ENCODE results near the gene ZNF407. TPM values are rescaled to one million over a fixed set of nuclear protein-coding genes. Genes with fewer than 3 reads are reported as not detected.
"Not testable (repeated sequence)": the region's sequence is repeated elsewhere in the genome, so short reads cannot be mapped to it uniquely, and the experiment has no call there.

Gene ZNF407
- total and polyA plus RNA-seq, 11 donors = 3.8 to 14.7 (median 11.5) TPM

DNA sequence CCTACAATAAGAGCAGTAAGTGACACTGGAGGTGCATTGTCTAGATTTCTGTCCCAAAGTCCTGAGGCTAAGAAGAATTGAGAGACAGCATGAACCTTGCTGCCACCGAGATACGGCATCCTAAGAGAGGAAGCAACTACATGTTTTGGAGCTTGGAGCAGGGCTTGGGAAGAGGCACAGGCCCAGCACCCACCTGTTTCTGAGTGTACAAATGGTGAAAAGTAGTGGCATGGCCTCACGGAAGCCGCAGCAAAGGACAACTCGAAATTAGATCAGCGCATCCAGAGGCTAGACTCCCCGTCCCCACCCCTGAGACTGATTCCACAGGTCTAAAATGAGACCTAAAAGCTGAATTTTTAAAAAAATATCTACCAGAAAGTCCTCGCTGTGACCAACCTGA is 483.8 kb downstream of the ZNF407 start:
- WGBS, 4 donors = 90 to 94% (median 92%) methylated on average over 8 of the region's 8 CpGs
- TF ChIP-seq, protein P1, sequence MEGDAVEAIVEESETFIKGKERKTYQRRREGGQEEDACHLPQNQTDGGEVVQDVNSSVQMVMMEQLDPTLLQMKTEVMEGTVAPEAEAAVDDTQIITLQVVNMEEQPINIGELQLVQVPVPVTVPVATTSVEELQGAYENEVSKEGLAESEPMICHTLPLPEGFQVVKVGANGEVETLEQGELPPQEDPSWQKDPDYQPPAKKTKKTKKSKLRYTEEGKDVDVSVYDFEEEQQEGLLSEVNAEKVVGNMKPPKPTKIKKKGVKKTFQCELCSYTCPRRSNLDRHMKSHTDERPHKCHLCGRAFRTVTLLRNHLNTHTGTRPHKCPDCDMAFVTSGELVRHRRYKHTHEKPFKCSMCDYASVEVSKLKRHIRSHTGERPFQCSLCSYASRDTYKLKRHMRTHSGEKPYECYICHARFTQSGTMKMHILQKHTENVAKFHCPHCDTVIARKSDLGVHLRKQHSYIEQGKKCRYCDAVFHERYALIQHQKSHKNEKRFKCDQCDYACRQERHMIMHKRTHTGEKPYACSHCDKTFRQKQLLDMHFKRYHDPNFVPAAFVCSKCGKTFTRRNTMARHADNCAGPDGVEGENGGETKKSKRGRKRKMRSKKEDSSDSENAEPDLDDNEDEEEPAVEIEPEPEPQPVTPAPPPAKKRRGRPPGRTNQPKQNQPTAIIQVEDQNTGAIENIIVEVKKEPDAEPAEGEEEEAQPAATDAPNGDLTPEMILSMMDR (IDR thresholded peaks at IDR 0.05) = no peak
- TF ChIP-seq POLR2A (IDR thresholded peaks at IDR 0.05) = no peak
- Histone ChIP-seq H3K4me1 (no peaks in the 10 kb centered on the region), H3K36me3 (no peaks in the 10 kb centered on the region), H3K9me3 (peaks cover 0 to 27% (median 8%) of the 10 kb centered on the region in 12 donors), H3K27me3 (no peaks in the 10 kb centered on the region), H3K4me3 (no peak overlapping the region), H3K27ac (no peak overlapping the region)
- intact Hi-C loops (cut with DNase I) = no loop called here
- DNase-seq (no peak), ATAC-seq (no peak)

GRCh38 chr18:75083131-75083530 is 485.5 kb downstream of the ZNF407 start:
- TF ChIP-seq, protein P1 (IDR thresholded peaks at IDR 0.05) = no peak
- TF ChIP-seq POLR2A (IDR thresholded peaks at IDR 0.05) = no peak

GRCh38 chr18:75083761-75084160 is 486.1 kb downstream of the ZNF407 start:
- no peaks in the 10 kb centered on the region for H3K36me3 ChIP-seq
- DNase-seq (no peak), ATAC-seq (no peak)
- H3K4me3 ChIP-seq = no peak overlapping the region
- no peak for TF ChIP-seq POLR2A (IDR thresholded peaks at IDR 0.05)
- TF ChIP-seq, protein P1 (IDR thresholded peaks at IDR 0.05) = no peak
- H3K27me3 ChIP-seq = no peaks in the 10 kb centered on the region
- intact Hi-C loops (cut with DNase I) = no loop called here
- no peaks in the 10 kb centered on the region for H3K4me1 ChIP-seq
- WGBS, 4 donors = 79 to 88% (median 86%) methylated on average over 9 of the region's 9 CpGs
- peaks cover 0 to 8% (median 0%) of the 10 kb centered on the region in 12 donors for H3K9me3 ChIP-seq
- no peak overlapping the region for H3K27ac ChIP-seq

More at GRCh38 chr18:75083131-75083530, 485.5 kb downstream of the ZNF407 start:
- no peak overlapping the region for H3K27ac ChIP-seq
- H3K27me3 ChIP-seq = no peaks in the 10 kb centered on the region
- H3K36me3 ChIP-seq = no peaks in the 10 kb centered on the region
- WGBS, 4 donors = 97 to 99% (median 97%) methylated on average over 5 of the region's 5 CpGs
- H3K9me3 ChIP-seq = peaks cover 0 to 13% (median 3%) of the 10 kb centered on the region in 12 donors
- no peak overlapping the region for H3K4me3 ChIP-seq
- intact Hi-C loops (cut with DNase I) = no loop called here
- ATAC-seq = no peak
- no peaks in the 10 kb centered on the region for H3K4me1 ChIP-seq
- DNase-seq = no peak

DNA sequence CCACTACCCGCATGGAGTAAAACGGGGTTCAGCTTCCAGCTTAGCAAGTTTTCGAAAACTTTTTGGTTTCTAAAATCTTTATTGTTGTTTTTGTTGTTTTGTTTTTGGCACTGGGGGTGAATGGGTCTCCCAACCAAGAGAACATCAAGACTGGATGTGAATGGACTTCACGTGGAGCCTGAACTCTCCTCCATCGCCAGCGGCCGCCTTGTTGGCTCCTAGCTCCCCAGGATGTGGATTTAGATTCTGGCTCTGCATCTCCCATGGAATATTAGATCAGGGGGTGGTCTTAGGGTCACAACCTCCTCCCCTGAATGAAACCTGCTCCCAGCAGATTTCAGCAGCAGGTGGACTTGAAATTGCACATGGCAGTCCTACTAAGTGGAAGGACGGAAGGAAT is 488.0 kb downstream of the ZNF407 start:
- H3K27ac ChIP-seq; DNase-seq; H3K4me1 ChIP-seq; H3K27me3 ChIP-seq; H3K9me3 ChIP-seq; H3K36me3 ChIP-seq; ATAC-seq; intact Hi-C loops (cut with DNase I); H3K4me3 ChIP-seq: not testable (repeated sequence)
- WGBS, 4 donors = 91 to 95% (median 93%) methylated on average over 8 of the region's 8 CpGs

DNA sequence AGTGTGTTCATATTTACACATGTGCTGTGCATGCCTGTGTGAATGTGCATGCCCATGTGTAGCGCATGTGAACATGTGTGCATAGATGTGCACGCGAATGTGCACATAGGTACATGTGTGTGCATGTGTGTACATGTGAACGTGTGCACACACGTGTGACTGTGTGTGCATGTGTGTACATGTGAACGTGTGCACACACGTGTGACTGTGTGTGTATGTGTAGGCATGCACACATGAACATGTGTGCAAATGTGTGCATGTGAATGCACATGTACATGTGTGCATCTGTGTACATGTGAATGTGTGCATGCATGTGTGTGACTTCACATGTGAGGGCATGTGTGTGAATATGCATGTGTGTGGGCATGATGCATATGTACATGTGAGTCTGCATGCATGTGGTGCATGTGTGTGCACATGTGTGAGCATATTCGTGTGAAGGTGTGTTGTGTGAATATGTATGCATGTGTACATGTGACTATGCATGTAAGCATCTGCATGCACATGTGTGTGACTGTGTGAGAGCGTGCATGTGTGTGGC is 488.9 kb downstream of the ZNF407 start:
- ATAC-seq = no peak

More for the DNA sequence above, 488.9 kb downstream of the ZNF407 start:
- H3K4me1 ChIP-seq = no peaks in the 10 kb centered on the region
- H3K27me3 ChIP-seq = no peaks in the 10 kb centered on the region
- no peak for DNase-seq
- 94 to 96% (median 95%) methylated on average over 9 of the region's 9 CpGs for WGBS, 4 donors
- H3K4me3 ChIP-seq = no peak overlapping the region
- peaks cover 0 to 8% (median 0%) of the 10 kb centered on the region in 12 donors for H3K9me3 ChIP-seq
- H3K36me3 ChIP-seq = no peaks in the 10 kb centered on the region
- TF ChIP-seq, protein P1 (IDR thresholded peaks at IDR 0.05) = no peak
- no peak for TF ChIP-seq POLR2A (IDR thresholded peaks at IDR 0.05)
- intact Hi-C loops (cut with DNase I) = no loop called here
- no peak overlapping the region for H3K27ac ChIP-seq

Measured in heart left ventricle (tissue), 16 donors.